H9 (cell line): ENCODE data around the gene ATP2A1. TPM values are rescaled to one million over a fixed set of nuclear protein-coding genes. Genes with fewer than 3 reads are reported as not detected.

ENCODE experiments used
- DNase-seq: peaks from one replicate; pipeline ENCODE4 v3.0.0-alpha.2; 2017
- H2AFZ ChIP-seq: one replicate; pipeline ENCODE4 v1.6.1; 2013; ENCODE audit warnings: mild to moderate bottlenecking, low read length, control low read depth, moderate library complexity
- H2AK5ac ChIP-seq: 2 replicates; pipeline ENCODE4 v1.6.1; 2013; ENCODE audit warnings: low read length, control low read depth, mixed read lengths; ENCODE audit not compliant: insufficient read length
- H2BK120ac ChIP-seq: one replicate; pipeline ENCODE4 v1.6.1; 2013; ENCODE audit warnings: low read depth, mild to moderate bottlenecking, low read length, control low read depth, inconsistent platforms; ENCODE audit not compliant: poor library complexity, severe bottlenecking
- H2BK12ac ChIP-seq: 2 replicates; pipeline ENCODE4 v1.6.1; 2013; ENCODE audit warnings: low read length, control low read depth, mixed read lengths, low read depth; ENCODE audit not compliant: insufficient read length
- H2BK15ac ChIP-seq: 2 replicates; pipeline ENCODE4 v1.6.1; 2013; ENCODE audit warnings: low read depth, low read length, control low read depth
- H2BK20ac ChIP-seq: one replicate; pipeline ENCODE4 v1.6.1; 2013; ENCODE audit warnings: low read depth, mild to moderate bottlenecking, low read length, control low read depth, inconsistent platforms; ENCODE audit not compliant: poor library complexity, severe bottlenecking
- H2BK5ac ChIP-seq: 2 replicates; pipeline ENCODE4 v1.6.1; 2013; ENCODE audit warnings: low read length, control low read depth, mixed read lengths; ENCODE audit not compliant: insufficient read length
- H3K14ac ChIP-seq: 2 replicates; pipeline ENCODE4 v1.6.1; 2013; ENCODE audit warnings: low read length, control low read depth; ENCODE audit not compliant: insufficient read depth
- H3K18ac ChIP-seq: 2 replicates; pipeline ENCODE4 v1.6.1; 2013; ENCODE audit warnings: low read depth, mild to moderate bottlenecking, mixed read lengths, low read length, control low read depth; ENCODE audit not compliant: insufficient read length
- H3K23ac ChIP-seq: 2 replicates; pipeline ENCODE4 v1.6.1; 2013; ENCODE audit warnings: low read length, control low read depth, mixed read lengths, low read depth; ENCODE audit not compliant: insufficient read length
- H3K23me2 ChIP-seq: 2 replicates; pipeline ENCODE4 v1.6.1; 2013; ENCODE audit warnings: low read depth, mild to moderate bottlenecking, mixed read lengths, low read length, control low read depth; ENCODE audit not compliant: insufficient read length, poor library complexity, severe bottlenecking
- H3K27ac ChIP-seq: 2 replicates; pipeline ENCODE4 v1.5.1; 2013; ENCODE audit warnings: low read length, control low read depth, mixed read lengths, low read depth; ENCODE audit not compliant: insufficient read length
- H3K27me3 ChIP-seq: 2 replicates; pipeline ENCODE4 v1.6.1; 2013; ENCODE audit warnings: low read length, control low read depth, inconsistent platforms; ENCODE audit not compliant: insufficient read depth
- H3K4ac ChIP-seq: 2 replicates; pipeline ENCODE4 v1.6.1; 2013; ENCODE audit warnings: low read depth, mild to moderate bottlenecking, control low read depth, inconsistent platforms, low read length, moderate library complexity
- H3K4me1 ChIP-seq: 2 replicates; pipeline ENCODE4 v1.6.1; 2013; ENCODE audit warnings: low read length, control low read depth, inconsistent platforms; ENCODE audit not compliant: insufficient read depth
- H3K4me2 ChIP-seq: 2 replicates; pipeline ENCODE4 v1.6.1; 2013; ENCODE audit warnings: low read length, control low read depth, mixed read lengths; ENCODE audit not compliant: insufficient read length, insufficient read depth
- H3K56ac ChIP-seq: 2 replicates; pipeline ENCODE4 v1.6.1; 2013; ENCODE audit warnings: low read depth, mild to moderate bottlenecking, mixed read lengths, low read length, control low read depth; ENCODE audit not compliant: insufficient read length
- H3K79me1 ChIP-seq: 2 replicates; pipeline ENCODE4 v1.6.1; 2013; ENCODE audit warnings: low read depth, mild to moderate bottlenecking, moderate library complexity, low read length, control low read depth, inconsistent platforms; ENCODE audit not compliant: insufficient read depth, poor library complexity, severe bottlenecking
- H3K79me2 ChIP-seq: 2 replicates; pipeline ENCODE4 v1.6.1; 2013; ENCODE audit warnings: low read length, control low read depth, inconsistent platforms; ENCODE audit not compliant: insufficient read depth
- H3K9ac ChIP-seq: 2 replicates; pipeline ENCODE4 v1.6.1; 2013; ENCODE audit warnings: low read length, control low read depth, mixed read lengths; ENCODE audit not compliant: insufficient read length; ENCODE audit errors: extremely low read depth
- H3K9me3 ChIP-seq: one replicate; pipeline ENCODE4 v1.6.1; 2013; ENCODE audit warnings: low read depth, low read length, inconsistent platforms; ENCODE audit not compliant: control insufficient read depth
- H3T11ph ChIP-seq: one replicate; pipeline ENCODE4 v1.6.1; 2013; ENCODE audit warnings: mild to moderate bottlenecking, low read length, control low read depth, inconsistent platforms
- H4K20me1 ChIP-seq: one replicate; pipeline ENCODE4 v1.6.1; 2013; ENCODE audit not compliant: control insufficient read depth, insufficient read length, insufficient read depth
- H4K5ac ChIP-seq: 2 replicates; pipeline ENCODE4 v1.6.1; 2013; ENCODE audit warnings: low read depth, mild to moderate bottlenecking, mixed read lengths, low read length, control low read depth; ENCODE audit not compliant: insufficient read length
- H4K8ac ChIP-seq: replicated peaks from 2 replicates; pipeline ENCODE4 v1.6.1; 2013; ENCODE audit warnings: low read length, control low read depth, mixed read lengths, low read depth; ENCODE audit not compliant: insufficient read length
- H4K91ac ChIP-seq: 2 replicates; pipeline ENCODE4 v1.6.1; 2013; ENCODE audit warnings: low read depth, mild to moderate bottlenecking, moderate library complexity, mixed read lengths, low read length, control low read depth; ENCODE audit not compliant: insufficient read length
- H3K27ac Mint-ChIP-seq, 3 experiments: 2 replicates in 2 of 3; 3 replicates in 1 of 3; pipeline ENCODE4 v1.8.0; 2020 to 2021; ENCODE audit warnings: mixed read lengths in 3 of 3, mild to moderate bottlenecking in 1 of 3, moderate library complexity in 1 of 3
- H3K27me3 Mint-ChIP-seq: 2 replicates; pipeline ENCODE4 v1.8.0; 2021; ENCODE audit warnings: low read depth, mild to moderate bottlenecking, moderate library complexity, mixed read lengths
- H3K36me3 Mint-ChIP-seq, 3 experiments: 2 replicates in 2 of 3; 3 replicates in 1 of 3; pipeline ENCODE4 v1.8.0; 2020 to 2021; ENCODE audit warnings: low read depth in 3 of 3, mixed read lengths in 3 of 3; ENCODE audit not compliant: insufficient read depth in 1 of 3
- H3K4me1 Mint-ChIP-seq, 2 experiments: 2 replicates each; pipeline ENCODE4 v1.8.0; 2020; ENCODE audit warnings: mixed read lengths in 2 of 2
- H3K4me3 Mint-ChIP-seq, 2 experiments: 2 replicates in 1 of 2; 3 replicates in 1 of 2; pipeline ENCODE4 v1.8.0; 2020 to 2021; ENCODE audit warnings: mild to moderate bottlenecking in 2 of 2, mixed read lengths in 2 of 2, moderate library complexity in 1 of 2
- H3K9me3 Mint-ChIP-seq, 2 experiments: 2 replicates in 1 of 2; 3 replicates in 1 of 2; pipeline ENCODE4 v1.8.0; 2020; ENCODE audit warnings: mild to moderate bottlenecking in 2 of 2, mixed read lengths in 2 of 2, moderate library complexity in 1 of 2
- WGBS: extraction: QIAGEN DNeasy Blood & Tissue Kit; methylation state at CpG from one replicate; pipeline ENCODE4 v1.1.7; 2013; ENCODE audit warnings: missing lambda C conversion rate, low lambda C conversion rate, mixed read lengths; ENCODE audit not compliant: insufficient read length; ENCODE audit errors: extremely low coverage; 5-methylcytosine and 5-hydroxymethylcytosine counted together
- total RNA-seq: library from RNA; stranded (reverse); gene quantifications from 2 replicates; pipeline ENCODE4 v1.2.1, GENCODE V29; 2021
- TF ChIP-seq, protein P1 (sequence below): fragments of 200-600 bp; sonication (generic); conservative IDR thresholded peaks from 3 replicates; pipeline ENCODE4 v1.8.0; 2021; ENCODE audit warnings: antibody characterized with exemption, mild to moderate bottlenecking

The ATP2A1 gene
- total RNA-seq, 1 experiment from 2014 or later, result 4.6 TPM

DNA sequence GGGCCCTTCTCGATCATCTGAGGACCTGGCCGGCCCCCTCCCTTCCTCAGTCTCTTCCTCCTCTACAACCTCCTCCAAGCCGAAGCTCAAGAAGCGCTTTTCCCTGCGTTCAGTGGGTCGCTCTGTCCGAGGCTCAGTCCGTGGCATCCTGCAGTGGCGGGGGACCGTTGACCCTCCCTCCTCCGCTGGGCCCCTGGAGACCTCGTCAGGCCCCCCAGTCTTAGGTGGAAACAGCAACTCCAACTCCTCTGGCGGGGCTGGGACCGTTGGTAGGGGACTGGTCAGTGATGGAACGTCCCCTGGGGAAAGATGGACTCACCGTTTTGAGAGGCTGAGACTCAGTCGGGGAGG is 11.9 kb upstream of the ATP2A1 start:
- no peak for DNase-seq
- TF ChIP-seq, protein P1, sequence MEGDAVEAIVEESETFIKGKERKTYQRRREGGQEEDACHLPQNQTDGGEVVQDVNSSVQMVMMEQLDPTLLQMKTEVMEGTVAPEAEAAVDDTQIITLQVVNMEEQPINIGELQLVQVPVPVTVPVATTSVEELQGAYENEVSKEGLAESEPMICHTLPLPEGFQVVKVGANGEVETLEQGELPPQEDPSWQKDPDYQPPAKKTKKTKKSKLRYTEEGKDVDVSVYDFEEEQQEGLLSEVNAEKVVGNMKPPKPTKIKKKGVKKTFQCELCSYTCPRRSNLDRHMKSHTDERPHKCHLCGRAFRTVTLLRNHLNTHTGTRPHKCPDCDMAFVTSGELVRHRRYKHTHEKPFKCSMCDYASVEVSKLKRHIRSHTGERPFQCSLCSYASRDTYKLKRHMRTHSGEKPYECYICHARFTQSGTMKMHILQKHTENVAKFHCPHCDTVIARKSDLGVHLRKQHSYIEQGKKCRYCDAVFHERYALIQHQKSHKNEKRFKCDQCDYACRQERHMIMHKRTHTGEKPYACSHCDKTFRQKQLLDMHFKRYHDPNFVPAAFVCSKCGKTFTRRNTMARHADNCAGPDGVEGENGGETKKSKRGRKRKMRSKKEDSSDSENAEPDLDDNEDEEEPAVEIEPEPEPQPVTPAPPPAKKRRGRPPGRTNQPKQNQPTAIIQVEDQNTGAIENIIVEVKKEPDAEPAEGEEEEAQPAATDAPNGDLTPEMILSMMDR, result no peak
- no peak overlapping the region for H3K9ac ChIP-seq
- H3K79me1 ChIP-seq, result peaks cover 3% of the 10 kb centered on the region
- no peak overlapping the region for H2BK5ac ChIP-seq
- H4K20me1 ChIP-seq, result no peaks in the 10 kb centered on the region
- no peaks in the 10 kb centered on the region for H3K9me3 ChIP-seq
- Mint-ChIP-seq H3K9me3 (no peaks in the 10 kb centered on the region), H3K4me3 (no peak overlapping the region; a peak in 2 of 5 replicates), H3K27me3 (no peaks in the 10 kb centered on the region; the same call in 1 of the 2 replicates), H3K4me1 (peaks cover 9 to 18% of the 10 kb centered on the region in 2 experiments), H3K27ac (peak overlapping the region in 1 of 3 experiments; percentile 60; a peak in 2 of 7 replicates), H3K36me3 (peaks cover 24 to 42% (median 41%) of the 10 kb centered on the region in 3 experiments)
- H2AFZ ChIP-seq, result no peak overlapping the region
- no peak overlapping the region for H2BK120ac ChIP-seq
- no peak overlapping the region for H3K18ac ChIP-seq
- no CpG with 5 or more reads among the region's 17 CpGs for whole genome bisulfite sequencing
- H4K91ac ChIP-seq, result no peak overlapping the region
- H3K4ac ChIP-seq, result no peak overlapping the region
- no peaks in the 10 kb centered on the region for H3K27me3 ChIP-seq
- H3K23ac ChIP-seq, result no peak overlapping the region
- H3K4me1 ChIP-seq, result peaks cover 1% of the 10 kb centered on the region; the same call in 1 of the 2 replicates
- H2BK12ac ChIP-seq, result no peak overlapping the region
- no peak overlapping the region for H2AK5ac ChIP-seq
- H3K23me2 ChIP-seq, result peaks cover 9% of the 10 kb centered on the region
- H3K56ac ChIP-seq, result no peak overlapping the region
- no peak overlapping the region for H3T11ph ChIP-seq
- no peak overlapping the region for H4K5ac ChIP-seq
- peaks cover 9% of the 10 kb centered on the region; the same call in 1 of the 2 replicates for H3K79me2 ChIP-seq
- no peak overlapping the region for H3K4me2 ChIP-seq
- no peak overlapping the region for H3K14ac ChIP-seq
- no peak overlapping the region for H3K27ac ChIP-seq
- H4K8ac ChIP-seq, result no peak overlapping the region
- no peak overlapping the region for H2BK15ac ChIP-seq
- H2BK20ac ChIP-seq, result no peak overlapping the region
